Stimulated activated CD8-positive, alpha-beta memory T cell treated with anti-CD3 and anti-CD28 coated beads, Interleukin-12 subunit alpha, Interleukin-12 subunit beta, amount 100 ng/mL, for 1 hour (primary cell): Measurements from ENCODE around the gene TMEM170A.
A peak's percentile ranks its signal among the peaks of the same experiment; 100 is the strongest.
"Not testable (repeated sequence)": the region's sequence is repeated elsewhere in the genome, so short reads cannot be mapped to it uniquely, and the experiment has no call there.

Experiments used
- DNase-seq: peaks from one replicate; pipeline ENCODE4 v3.0.0-alpha.2; 2020; ENCODE audit warnings: low read depth

The TMEM170A gene

GRCh38 chr16:75452464-75453190, 11.9 kb downstream of the TMEM170A start:
- DNase-seq, result no peak

GRCh38 chr16:75446416-75446815, 18.1 kb downstream of the TMEM170A start:
- DNase-seq, result no peak

- no peak for DNase-seq
These were observed 19.2 kb downstream of the TMEM170A start for GRCh38 chr16:75445298-75445697.

DNA sequence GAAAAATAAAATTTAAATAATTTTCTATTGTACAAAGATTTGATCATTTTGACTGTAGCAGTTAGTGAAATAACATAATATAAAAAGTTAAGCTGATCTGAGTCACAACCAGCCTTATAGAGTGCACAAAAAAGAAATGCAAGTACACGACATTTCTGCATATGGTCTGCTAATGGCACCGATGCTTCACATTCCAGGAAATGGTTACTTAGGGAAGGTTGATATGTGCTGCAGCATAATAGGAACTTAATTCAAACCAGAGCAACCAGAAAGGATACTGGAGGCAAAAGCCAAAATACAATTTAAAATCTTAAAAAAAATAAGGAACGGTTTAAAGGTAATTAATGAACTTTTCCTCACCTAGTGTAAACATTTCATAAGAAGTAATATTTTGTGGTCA, 21.2 kb downstream of the TMEM170A start:
- no peak for DNase-seq

GRCh38 chr16:75433732-75434413, 30.6 kb downstream of the TMEM170A start:
- DNase-seq, result no peak

GRCh38 chr16:75432828-75433731, 31.4 kb downstream of the TMEM170A start, which contains the start of gene CFDP1:
CFDP1 (minus strand) TSS chr16:75433503; CDS start chr16:75433352, 151 bp downstream.
- peak; percentile 90 for DNase-seq

DNA sequence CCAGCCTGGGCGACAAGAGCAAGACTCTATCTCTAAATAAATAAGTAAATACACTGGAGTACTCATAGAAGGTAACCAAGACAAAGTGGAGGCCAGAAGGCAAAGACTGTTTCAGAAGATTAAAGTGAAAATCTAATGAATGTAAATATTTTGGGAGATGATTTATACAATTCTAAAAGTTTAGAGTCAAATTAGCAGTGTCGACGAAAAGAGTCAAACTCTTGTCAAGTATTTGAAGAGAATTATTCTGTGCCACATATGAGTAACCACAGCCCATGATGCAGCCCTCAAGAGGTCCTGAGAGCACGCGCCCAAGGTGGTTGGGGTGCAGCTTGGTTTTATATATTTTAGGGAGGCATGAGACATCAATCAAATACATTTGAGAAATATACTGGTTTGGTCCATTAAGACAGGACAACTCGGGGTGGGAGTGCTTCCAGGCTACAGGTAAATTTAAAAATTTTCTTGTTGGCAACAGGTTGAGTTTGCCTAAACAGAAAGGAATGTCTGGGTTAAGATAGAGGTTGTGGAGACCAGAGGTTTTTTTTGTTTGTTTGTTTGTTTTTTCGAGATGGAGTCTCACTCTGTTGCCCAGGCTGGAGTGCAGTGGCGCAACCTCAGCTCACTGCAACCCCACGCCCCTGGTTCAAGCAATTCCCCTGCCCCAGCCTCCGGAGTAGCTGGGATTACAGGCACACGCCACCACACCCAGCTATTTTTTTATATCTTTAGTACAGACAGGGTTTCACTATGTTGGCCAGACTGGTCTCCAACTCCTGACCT, 34.7 kb downstream of the TMEM170A start:
- DNase-seq, result no peak

GRCh38 chr16:75426524-75426923, 38.0 kb downstream of the TMEM170A start:
- DNase-seq, result not testable (repeated sequence)

GRCh38 chr16:75424105-75424762, 40.3 kb downstream of the TMEM170A start:
- DNase-seq, result not testable (repeated sequence)

GRCh38 chr16:75423723-75424104, 40.8 kb downstream of the TMEM170A start:
- no peak for DNase-seq

DNA sequence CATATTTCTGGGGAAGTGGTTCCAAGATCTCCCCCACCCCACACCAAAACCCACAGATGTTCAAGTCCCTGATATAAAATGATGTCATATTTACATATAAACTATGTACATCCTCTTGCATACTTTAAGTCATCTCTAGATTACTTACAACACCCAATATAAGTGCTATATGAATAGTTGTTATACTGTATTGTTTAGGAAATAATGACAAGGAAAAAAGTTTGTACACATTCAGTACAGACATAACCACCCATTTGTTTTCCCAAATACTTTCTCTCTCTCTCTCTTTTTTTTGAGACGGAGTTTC, 42.7 kb downstream of the TMEM170A start:
- no peak for DNase-seq

GRCh38 chr16:75420987-75421819, 43.3 kb downstream of the TMEM170A start:
- no peak for DNase-seq

DNA sequence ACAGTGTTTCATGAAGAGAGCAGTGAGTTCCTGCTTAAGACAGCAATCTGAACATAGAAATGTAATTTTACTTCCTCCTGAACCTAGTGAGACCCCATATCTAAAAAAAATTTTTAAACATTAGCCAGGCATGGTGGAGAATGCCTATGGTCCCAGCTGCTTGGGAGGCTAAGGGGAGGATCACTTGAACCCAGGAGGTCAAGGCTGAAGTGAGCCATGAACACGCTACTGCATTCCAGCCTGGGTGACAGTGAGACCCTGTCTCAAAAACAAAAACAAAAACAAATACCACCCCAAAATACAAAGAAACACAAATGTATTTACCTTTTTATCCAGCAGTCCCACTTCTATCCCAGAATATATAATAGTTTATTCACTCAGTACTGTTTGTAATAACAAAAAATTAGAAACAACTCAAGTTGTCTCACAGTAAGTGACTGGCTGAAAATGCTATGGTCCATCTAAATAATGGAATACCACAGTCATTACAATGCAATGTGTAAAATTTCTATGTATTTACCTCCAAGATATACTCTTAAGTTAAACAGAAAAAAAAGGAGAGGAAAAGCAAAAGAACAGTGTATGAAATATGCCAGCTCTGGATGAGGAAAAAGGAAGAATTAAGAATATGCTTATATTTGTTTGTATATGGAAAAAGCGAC, 47.5 kb downstream of the TMEM170A start:
- no peak for DNase-seq

GRCh38 chr16:75415169-75415905, 49.2 kb downstream of the TMEM170A start:
- DNase-seq, result no peak

GRCh38 chr16:75413951-75414350, 50.5 kb downstream of the TMEM170A start:
- no peak for DNase-seq

- no peak for DNase-seq
These were observed 57.5 kb downstream of the TMEM170A start for GRCh38 chr16:75406943-75407342.

- no peak for DNase-seq
These were observed 61.5 kb downstream of the TMEM170A start for GRCh38 chr16:75402821-75403475.

DNA sequence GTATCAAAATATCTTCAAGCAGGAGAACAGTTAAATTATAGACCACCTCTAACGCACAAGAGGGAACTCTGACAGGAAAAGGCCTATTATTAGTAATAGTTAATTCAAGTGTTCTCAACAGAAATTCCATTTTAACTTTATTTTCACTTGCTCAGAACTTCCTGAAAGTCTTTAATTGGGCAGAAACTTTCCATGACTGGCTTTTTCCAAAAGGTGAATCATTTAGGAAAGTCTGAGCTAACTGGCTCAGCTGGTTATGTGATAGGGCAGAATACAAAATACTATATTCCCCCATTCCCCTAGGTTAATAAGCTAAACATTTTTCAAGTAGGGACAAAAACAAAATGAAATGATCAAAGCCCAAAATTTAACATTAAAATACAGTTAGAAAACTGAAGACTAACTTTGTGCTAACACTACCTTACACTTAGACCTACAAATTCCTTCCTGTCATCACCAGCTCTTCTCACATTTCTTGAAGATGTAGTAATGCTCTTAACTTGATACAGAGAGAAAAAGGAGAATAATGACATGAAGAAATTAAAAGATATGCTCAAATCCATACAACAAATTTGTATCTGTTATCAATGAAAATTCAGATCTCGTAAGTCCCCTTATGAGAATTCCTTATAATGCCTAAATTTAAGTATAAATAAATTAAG, 62.2 kb downstream of the TMEM170A start:
- no peak for DNase-seq
